Colonic mucosa (tissue), 4 donors: ENCODE data around the gene TDP1. TPM values are rescaled to one million over a fixed set of nuclear protein-coding genes. Genes with fewer than 3 reads are reported as not detected.
"Not testable (repeated sequence)": the region's sequence is repeated elsewhere in the genome, so short reads cannot be mapped to it uniquely, and the experiment has no call there.

Source experiments
- DNase-seq: peaks from one replicate; pipeline ENCODE4 v3.0.0-alpha.2; 2020
- H3K27ac ChIP-seq: fragments of 200-600 bp; one replicate; pipeline ENCODE4 v1.8.0; 2021
- H3K27me3 ChIP-seq: fragments of 200-600 bp; one replicate; pipeline ENCODE4 v1.8.0; 2021
- H3K36me3 ChIP-seq: fragments of 200-600 bp; one replicate; pipeline ENCODE4 v1.8.0; 2021
- H3K4me1 ChIP-seq: fragments of 200-600 bp; one replicate; pipeline ENCODE4 v1.8.0; 2021; ENCODE audit warnings: mild to moderate bottlenecking
- H3K4me3 ChIP-seq: fragments of 200-600 bp; one replicate; pipeline ENCODE4 v1.8.0; 2021
- H3K9ac ChIP-seq, 2 donors: one replicate each; pipeline ENCODE4 v1.7.0; 2013; ENCODE audit warnings: control low read depth in 2 of 2, low read depth in 2 of 2, low read length in 2 of 2
- H3K9me3 ChIP-seq: fragments of 200-600 bp; one replicate; pipeline ENCODE4 v1.8.0; 2021
- intact Hi-C: fragments of 100-400 bp; cut with DNase I; formaldehyde crosslinking; loops from one replicate; pipeline ENCODE4 v1.14.1; 2022
- total RNA-seq, 2 donors: library from RNA; stranded (reverse); fragmentation: NEBNext Ultra II Directional in 1 of 2; extraction: Animal tissue kit (Norgen Biotek cat#: 25700) in 1 of 2; gene quantifications; one replicate each; pipeline ENCODE4 v1.2.1, GENCODE V29; 2021
- TF ChIP-seq, protein P1 (sequence below): fragments of 200-600 bp; IDR thresholded peaks from one replicate; pipeline ENCODE4 v1.8.0; 2022; ENCODE audit warnings: antibody characterized with exemption, mild to moderate bottlenecking
- donor health status: healthy.
- donor health status: DM: no; HTN: no; CAD: no.
- donor health status: DM: no; HTN: no; CAD: no.

TDP1 gene
- total RNA-seq, 2 donors from 2014 or later: 20.0 to 33.3 TPM

DNA sequence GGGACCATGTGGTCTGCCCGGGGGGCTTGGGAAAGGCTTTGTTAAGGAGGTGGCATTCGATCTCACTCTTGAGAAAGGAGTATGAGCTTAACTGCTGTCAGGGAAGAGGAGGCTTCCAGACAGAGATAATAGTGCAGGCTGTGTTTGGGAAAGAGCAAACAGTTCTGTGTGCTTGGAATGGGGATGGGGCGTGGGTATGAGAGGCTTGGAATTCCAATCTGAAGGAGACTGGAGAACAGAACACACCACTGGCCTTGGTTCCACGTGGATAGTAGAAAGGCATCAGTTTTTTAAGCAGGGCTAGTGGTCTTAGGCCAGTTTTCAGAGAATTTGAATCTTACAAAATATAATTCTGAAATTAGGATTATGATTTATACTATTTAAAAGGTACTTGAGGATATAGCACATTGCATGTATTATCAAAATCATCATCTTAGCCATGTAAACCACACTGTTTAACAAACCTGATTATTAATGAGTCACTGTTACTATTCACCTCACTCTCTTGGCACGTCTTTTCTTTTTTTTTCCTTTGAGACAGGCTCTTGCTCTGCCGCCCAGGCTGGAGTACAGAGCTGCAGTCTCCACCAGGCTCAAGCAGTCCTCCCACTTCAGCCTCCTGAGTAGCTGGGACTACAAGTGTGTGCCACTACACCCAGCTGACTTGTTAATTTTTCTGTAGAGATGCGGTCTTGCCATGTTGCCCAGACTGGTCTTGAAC lies 67.6 kb downstream of the TDP1 start:
- H3K27ac ChIP-seq: no peak overlapping the region
- H3K4me3 ChIP-seq: no peak overlapping the region
- no peak for DNase-seq
- no peaks in the 10 kb centered on the region for H3K9me3 ChIP-seq
- H3K36me3 ChIP-seq: no peaks in the 10 kb centered on the region
- intact Hi-C loops: no loop called here
- no peaks in the 10 kb centered on the region for H3K27me3 ChIP-seq
- TF ChIP-seq, protein P1, sequence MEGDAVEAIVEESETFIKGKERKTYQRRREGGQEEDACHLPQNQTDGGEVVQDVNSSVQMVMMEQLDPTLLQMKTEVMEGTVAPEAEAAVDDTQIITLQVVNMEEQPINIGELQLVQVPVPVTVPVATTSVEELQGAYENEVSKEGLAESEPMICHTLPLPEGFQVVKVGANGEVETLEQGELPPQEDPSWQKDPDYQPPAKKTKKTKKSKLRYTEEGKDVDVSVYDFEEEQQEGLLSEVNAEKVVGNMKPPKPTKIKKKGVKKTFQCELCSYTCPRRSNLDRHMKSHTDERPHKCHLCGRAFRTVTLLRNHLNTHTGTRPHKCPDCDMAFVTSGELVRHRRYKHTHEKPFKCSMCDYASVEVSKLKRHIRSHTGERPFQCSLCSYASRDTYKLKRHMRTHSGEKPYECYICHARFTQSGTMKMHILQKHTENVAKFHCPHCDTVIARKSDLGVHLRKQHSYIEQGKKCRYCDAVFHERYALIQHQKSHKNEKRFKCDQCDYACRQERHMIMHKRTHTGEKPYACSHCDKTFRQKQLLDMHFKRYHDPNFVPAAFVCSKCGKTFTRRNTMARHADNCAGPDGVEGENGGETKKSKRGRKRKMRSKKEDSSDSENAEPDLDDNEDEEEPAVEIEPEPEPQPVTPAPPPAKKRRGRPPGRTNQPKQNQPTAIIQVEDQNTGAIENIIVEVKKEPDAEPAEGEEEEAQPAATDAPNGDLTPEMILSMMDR: no peak
- H3K9ac ChIP-seq: no peak overlapping the region
- no peaks in the 10 kb centered on the region for H3K4me1 ChIP-seq

DNA sequence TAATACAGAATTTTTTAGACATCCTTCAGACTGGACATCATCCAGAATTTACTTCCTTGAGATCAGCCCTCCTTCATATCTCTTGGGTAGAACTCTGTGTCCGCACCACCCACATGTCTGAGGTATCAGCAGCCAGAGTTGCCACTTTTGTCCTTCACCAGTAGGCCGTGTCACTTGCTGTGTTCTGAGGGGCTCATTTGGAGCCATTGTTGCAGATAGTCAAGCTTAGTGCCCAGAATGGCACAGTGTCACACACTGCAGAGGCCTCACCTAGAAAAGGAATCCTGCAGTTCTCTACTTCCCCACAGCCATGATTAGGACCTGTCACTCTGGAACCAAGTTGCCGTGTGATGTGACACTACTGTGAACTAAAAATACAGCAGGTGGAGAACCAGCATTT lies 69.2 kb downstream of the TDP1 start:
- no peak overlapping the region for H3K9ac ChIP-seq
- DNase-seq: no peak
- no peaks in the 10 kb centered on the region for H3K9me3 ChIP-seq
- H3K27me3 ChIP-seq: no peaks in the 10 kb centered on the region
- TF ChIP-seq, protein P1: no peak
- H3K4me1 ChIP-seq: no peaks in the 10 kb centered on the region
- intact Hi-C loops: no loop called here
- H3K27ac ChIP-seq: no peak overlapping the region
- no peak overlapping the region for H3K4me3 ChIP-seq
- H3K36me3 ChIP-seq: no peaks in the 10 kb centered on the region

DNA sequence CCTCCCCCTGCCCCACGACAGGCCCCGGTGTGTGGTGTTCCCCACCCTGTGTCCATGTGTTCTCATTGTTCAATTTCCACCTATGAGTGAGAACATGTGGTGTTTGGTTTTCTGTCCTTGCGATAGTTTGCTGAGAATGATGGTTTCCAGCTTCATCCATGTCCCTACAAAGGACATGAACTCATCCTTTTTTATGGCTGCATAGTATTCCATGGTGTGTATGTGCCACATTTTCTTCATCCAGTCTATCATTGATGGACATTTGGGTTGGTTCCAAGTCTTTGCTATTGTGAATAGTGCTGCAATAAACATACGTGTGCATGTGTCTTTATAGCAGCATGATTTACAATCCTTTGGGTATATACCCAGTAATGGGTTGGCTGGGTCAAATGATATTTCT lies 70.9 kb downstream of the TDP1 start:
- H3K27ac ChIP-seq, H3K4me3 ChIP-seq, DNase-seq, H3K27me3 ChIP-seq, intact Hi-C loops, H3K4me1 ChIP-seq, H3K36me3 ChIP-seq, H3K9ac ChIP-seq, H3K9me3 ChIP-seq: not testable (repeated sequence)

DNA sequence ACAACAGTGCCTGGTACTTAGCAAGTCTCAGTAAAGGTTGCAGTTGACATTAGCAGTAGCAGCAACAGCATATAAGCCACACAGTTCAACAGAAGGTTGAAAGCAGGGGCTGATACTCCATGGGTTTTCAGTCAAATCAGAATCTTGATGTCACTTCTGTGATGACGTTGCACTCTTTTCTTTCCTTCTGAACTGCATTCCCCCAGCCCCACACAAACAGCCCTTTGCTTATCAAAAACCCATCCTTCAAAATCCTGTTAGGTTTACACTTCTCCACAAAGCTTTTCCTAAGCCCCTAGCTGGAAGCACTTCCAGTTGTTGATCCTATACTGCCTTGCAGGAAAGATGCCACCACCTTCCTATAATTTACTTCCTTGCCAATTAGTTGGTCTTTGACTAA lies 72.1 kb downstream of the TDP1 start:
- Histone ChIP-seq H3K4me1 (no peaks in the 10 kb centered on the region), H3K36me3 (no peaks in the 10 kb centered on the region), H3K27me3 (no peaks in the 10 kb centered on the region), H3K9me3 (no peaks in the 10 kb centered on the region), H3K27ac (no peak overlapping the region), H3K9ac (no peak overlapping the region), H3K4me3 (no peak overlapping the region)
- TF ChIP-seq, protein P1: no peak
- intact Hi-C loops: no loop called here
- no peak for DNase-seq

DNA sequence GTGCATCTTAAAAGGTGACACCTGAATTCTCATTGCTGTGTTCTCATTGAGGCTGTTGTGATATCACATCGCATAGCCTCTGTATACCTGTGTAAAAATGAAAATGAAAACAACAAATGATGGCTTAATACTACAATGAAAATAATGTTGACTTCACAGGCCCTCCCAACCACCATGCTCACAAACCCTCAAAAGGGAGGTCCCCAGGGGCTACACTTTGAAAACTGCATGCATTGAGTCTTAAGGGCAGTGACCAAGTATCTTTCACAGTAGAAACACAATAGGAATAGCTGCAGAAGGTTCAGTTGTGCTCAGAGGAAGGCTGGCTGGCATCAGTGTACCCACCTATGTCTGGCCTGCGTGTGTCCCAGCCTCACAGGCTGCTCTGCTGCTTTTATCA lies 78.4 kb downstream of the TDP1 start:
- intact Hi-C loops: no loop called here
- TF ChIP-seq, protein P1: no peak

DNA sequence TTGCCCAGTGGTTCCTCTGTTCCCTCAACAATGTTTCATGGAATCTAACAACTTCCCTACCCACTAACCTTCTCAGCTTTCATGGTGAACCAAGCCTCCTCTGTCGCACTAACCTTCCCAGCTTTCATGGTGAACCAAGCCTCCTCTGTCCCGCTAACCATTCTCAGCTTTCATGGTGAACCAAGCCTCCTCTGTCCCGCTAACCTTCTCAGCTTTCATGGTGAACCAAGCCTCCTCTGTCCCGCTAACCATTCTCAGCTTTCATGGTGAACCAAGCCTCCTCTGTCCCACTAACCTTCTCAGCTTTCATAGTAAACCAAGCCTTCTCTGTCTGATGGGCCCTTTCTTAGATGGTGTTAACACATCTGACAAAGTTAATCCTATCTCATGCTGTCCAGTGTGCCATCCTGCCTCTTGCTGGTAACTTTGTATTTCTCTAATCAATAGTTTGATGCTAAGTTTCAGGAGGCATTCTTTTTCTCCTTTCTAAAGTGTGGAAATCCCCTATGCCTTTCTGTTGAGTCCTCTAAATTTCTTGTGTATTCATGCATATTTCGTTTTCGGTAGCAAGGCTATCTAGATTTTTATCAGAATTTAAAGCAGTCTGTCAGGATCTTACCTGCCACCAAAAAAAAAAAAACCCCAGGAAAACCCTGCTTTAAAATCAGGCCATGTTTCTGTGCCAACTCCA lies 79.3 kb downstream of the TDP1 start:
- H3K4me1 ChIP-seq: no peaks in the 10 kb centered on the region
- no peaks in the 10 kb centered on the region for H3K27me3 ChIP-seq
- H3K9me3 ChIP-seq: no peaks in the 10 kb centered on the region
- TF ChIP-seq, protein P1: no peak
- no peak overlapping the region for H3K27ac ChIP-seq
- H3K4me3 ChIP-seq: no peak overlapping the region
- intact Hi-C loops: no loop called here
- H3K9ac ChIP-seq: no peak overlapping the region
- DNase-seq: no peak
- no peaks in the 10 kb centered on the region for H3K36me3 ChIP-seq

More for the DNA sequence above, 78.4 kb downstream of the TDP1 start:
- Histone ChIP-seq H3K4me3 (no peak overlapping the region), H3K9me3 (no peaks in the 10 kb centered on the region), H3K27me3 (no peaks in the 10 kb centered on the region), H3K4me1 (no peaks in the 10 kb centered on the region), H3K27ac (no peak overlapping the region), H3K9ac (no peak overlapping the region), H3K36me3 (no peaks in the 10 kb centered on the region)
- no peak for DNase-seq
